GM12878 (cell line): Measurements from ENCODE around the gene LDHAL6B. TPM values are rescaled to one million over a fixed set of nuclear protein-coding genes. Genes with fewer than 3 reads are reported as not detected.

Experiments used
- ASH2L ChIP-seq: fragments of 300-600, 200-600 bp; sonication (generic); IDR thresholded peaks from 2 replicates; pipeline ENCODE4 v1.6.1; 2017; ENCODE audit warnings: low read depth, mild to moderate bottlenecking, borderline replicate concordance
- ATF2 ChIP-seq: IDR thresholded peaks from 2 replicates; pipeline ENCODE4 v1.6.1; 2012; ENCODE audit warnings: low read length, inconsistent platforms
- CHD2 ChIP-seq: IDR thresholded peaks from 2 replicates; pipeline ENCODE4 v1.6.1; 2011; ENCODE audit warnings: low read depth, low read length, improper control_type of control experiment, borderline replicate concordance
- CHD4 ChIP-seq: fragments of 200-600 bp; sonication (generic); IDR thresholded peaks from 2 replicates; pipeline ENCODE4 v1.6.1; 2016; ENCODE audit warnings: mild to moderate bottlenecking
- EP300 ChIP-seq, 2 experiments: fragments of 150-350 bp in 1 of 2; IDR thresholded peaks; 2 replicates each; pipeline ENCODE4 v1.6.1; 2011 to 2012; ENCODE audit warnings: low read depth in 2 of 2, low read length in 2 of 2, borderline replicate concordance in 1 of 2, improper control_type of control experiment in 1 of 2, inconsistent platforms in 1 of 2; ENCODE audit not compliant: control insufficient read depth in 1 of 2
- HDAC6 ChIP-seq: fragments of 200-600 bp; sonication (generic); IDR thresholded peaks from one replicate; pipeline ENCODE4 v1.8.0; 2017; ENCODE audit warnings: antibody characterized with exemption; ENCODE audit not compliant: unreplicated experiment
- IRF3 ChIP-seq: fragments of 450-650 bp; IDR thresholded peaks from 2 replicates; pipeline ENCODE4 v1.6.1; 2014; ENCODE audit warnings: mild to moderate bottlenecking
- IRF4 ChIP-seq: IDR thresholded peaks from 2 replicates; pipeline ENCODE4 v1.6.1; 2011; ENCODE audit warnings: low read depth, low read length
- MEF2A ChIP-seq: IDR thresholded peaks from 2 replicates; pipeline ENCODE4 v1.6.1; 2011; ENCODE audit warnings: low read depth, mild to moderate bottlenecking, low read length, moderate library complexity; ENCODE audit not compliant: insufficient read depth
- MTA2 ChIP-seq: fragments of 450-650 bp; IDR thresholded peaks from 2 replicates; pipeline ENCODE4 v1.6.1; 2016; ENCODE audit warnings: low read depth, mild to moderate bottlenecking, moderate library complexity
- NFXL1 ChIP-seq: fragments of 450-650 bp; IDR thresholded peaks from 2 replicates; pipeline ENCODE4 v1.6.1; 2017; ENCODE audit warnings: antibody characterized with exemption, mild to moderate bottlenecking, borderline replicate concordance
- TCF7 ChIP-seq: IDR thresholded peaks from 2 replicates; pipeline ENCODE4 v1.6.1; 2014; ENCODE audit warnings: antibody characterized with exemption, borderline replicate concordance
- ZNF384 ChIP-seq: IDR thresholded peaks from 2 replicates; pipeline ENCODE4 v1.6.1; 2012; ENCODE audit warnings: low read depth, mild to moderate bottlenecking, low read length, improper control_type of control experiment, borderline replicate concordance
- polyA plus RNA-seq, 11 experiments: library from polyadenylated mRNA; depleted of rRNA in 4 of 11; unstranded in 6 of 11; stranded (reverse) in 5 of 11; fragments of >200 nt; fragmentation: Nextera tagmentation in 4 of 11; fragmentation: Illumina TruSeq in 1 of 11; extraction: Ambion mirVana in 4 of 11; extraction: Trizol in 1 of 11; gene quantifications; 1 replicate in 1 of 11; 2 replicates in 10 of 11; pipeline versions ENCODE4 v1.2.1 to v1.2.3, GENCODE V29; 2011 to 2016; ENCODE audit warnings: inconsistent platforms in 2 of 11, missing spikeins in 2 of 11, low read depth in 1 of 11
- total RNA-seq, 4 experiments: library from RNA; depleted of rRNA in 3 of 4; stranded (reverse); fragments of >200 nt in 3 of 4; fragmentation: Illumina TruSeq in 1 of 4; extraction: Trizol in 1 of 4; gene quantifications; 2 replicates each; pipeline versions ENCODE4 v1.2.1 to v1.2.3, GENCODE V29; 2013 to 2021
- TF ChIP-seq, protein P1 (sequence below): IDR thresholded peaks from 2 replicates; pipeline ENCODE4 v1.6.1; 2012; ENCODE audit warnings: improper control_type of control experiment, low read depth, low read length; ENCODE audit not compliant: insufficient replicate concordance
- TF ChIP-seq, protein P2 (sequence below): fragments of 450-650 bp; formaldehyde crosslinking; IDR thresholded peaks from 2 replicates; pipeline ENCODE4 v1.5.0; 2022; ENCODE audit warnings: mild to moderate bottlenecking, missing genetic modification characterization
- TF ChIP-seq, protein P3 (sequence below): fragments of 450-650 bp; IDR thresholded peaks from 2 replicates; pipeline ENCODE4 v1.6.1; 2017; ENCODE audit warnings: borderline replicate concordance

Gene LDHAL6B
- total and polyA plus RNA-seq, 10 of the 15 experiments (the other 5 are each of a cell fraction or from before 2014, with no cell fraction given) = 0.33 to 0.66 TPM; not detected in 8

DNA sequence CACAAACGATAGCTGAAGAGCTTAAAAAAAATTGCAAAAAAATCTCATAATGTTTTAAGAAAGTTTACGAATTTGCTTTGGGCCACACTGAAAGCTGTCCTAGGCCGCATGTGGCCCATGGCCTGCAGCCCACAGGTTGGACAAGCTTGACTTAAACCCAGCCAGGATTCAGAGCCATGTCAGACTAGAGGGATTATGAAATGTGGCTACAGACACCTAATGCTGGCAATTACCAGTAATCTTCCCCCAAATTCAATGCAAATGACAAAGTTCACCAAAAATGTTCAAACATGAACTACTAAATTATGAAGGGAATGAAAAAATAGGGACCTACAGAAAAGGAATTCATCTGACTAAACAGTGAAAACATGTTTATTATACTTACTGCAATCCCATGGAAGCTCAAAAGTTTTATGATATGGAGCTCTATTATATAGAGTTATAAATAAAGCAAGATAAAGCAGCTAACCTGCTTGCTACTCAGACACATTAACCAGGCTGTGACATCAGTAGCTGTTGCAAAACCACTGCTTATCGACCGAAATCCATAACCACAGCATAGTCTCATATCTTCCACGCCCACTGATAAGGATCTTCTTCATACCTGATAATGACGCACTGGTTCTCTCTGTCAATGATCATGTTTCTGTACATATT is 49.2 kb downstream of the LDHAL6B start (continued):
- TF ChIP-seq, protein P1, sequence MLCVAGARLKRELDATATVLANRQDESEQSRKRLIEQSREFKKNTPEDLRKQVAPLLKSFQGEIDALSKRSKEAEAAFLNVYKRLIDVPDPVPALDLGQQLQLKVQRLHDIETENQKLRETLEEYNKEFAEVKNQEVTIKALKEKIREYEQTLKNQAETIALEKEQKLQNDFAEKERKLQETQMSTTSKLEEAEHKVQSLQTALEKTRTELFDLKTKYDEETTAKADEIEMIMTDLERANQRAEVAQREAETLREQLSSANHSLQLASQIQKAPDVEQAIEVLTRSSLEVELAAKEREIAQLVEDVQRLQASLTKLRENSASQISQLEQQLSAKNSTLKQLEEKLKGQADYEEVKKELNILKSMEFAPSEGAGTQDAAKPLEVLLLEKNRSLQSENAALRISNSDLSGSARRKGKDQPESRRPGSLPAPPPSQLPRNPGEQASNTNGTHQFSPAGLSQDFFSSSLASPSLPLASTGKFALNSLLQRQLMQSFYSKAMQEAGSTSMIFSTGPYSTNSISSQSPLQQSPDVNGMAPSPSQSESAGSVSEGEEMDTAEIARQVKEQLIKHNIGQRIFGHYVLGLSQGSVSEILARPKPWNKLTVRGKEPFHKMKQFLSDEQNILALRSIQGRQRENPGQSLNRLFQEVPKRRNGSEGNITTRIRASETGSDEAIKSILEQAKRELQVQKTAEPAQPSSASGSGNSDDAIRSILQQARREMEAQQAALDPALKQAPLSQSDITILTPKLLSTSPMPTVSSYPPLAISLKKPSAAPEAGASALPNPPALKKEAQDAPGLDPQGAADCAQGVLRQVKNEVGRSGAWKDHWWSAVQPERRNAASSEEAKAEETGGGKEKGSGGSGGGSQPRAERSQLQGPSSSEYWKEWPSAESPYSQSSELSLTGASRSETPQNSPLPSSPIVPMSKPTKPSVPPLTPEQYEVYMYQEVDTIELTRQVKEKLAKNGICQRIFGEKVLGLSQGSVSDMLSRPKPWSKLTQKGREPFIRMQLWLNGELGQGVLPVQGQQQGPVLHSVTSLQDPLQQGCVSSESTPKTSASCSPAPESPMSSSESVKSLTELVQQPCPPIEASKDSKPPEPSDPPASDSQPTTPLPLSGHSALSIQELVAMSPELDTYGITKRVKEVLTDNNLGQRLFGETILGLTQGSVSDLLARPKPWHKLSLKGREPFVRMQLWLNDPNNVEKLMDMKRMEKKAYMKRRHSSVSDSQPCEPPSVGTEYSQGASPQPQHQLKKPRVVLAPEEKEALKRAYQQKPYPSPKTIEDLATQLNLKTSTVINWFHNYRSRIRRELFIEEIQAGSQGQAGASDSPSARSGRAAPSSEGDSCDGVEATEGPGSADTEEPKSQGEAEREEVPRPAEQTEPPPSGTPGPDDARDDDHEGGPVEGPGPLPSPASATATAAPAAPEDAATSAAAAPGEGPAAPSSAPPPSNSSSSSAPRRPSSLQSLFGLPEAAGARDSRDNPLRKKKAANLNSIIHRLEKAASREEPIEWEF = peak; percentile 66
- TF ChIP-seq, protein P2, sequence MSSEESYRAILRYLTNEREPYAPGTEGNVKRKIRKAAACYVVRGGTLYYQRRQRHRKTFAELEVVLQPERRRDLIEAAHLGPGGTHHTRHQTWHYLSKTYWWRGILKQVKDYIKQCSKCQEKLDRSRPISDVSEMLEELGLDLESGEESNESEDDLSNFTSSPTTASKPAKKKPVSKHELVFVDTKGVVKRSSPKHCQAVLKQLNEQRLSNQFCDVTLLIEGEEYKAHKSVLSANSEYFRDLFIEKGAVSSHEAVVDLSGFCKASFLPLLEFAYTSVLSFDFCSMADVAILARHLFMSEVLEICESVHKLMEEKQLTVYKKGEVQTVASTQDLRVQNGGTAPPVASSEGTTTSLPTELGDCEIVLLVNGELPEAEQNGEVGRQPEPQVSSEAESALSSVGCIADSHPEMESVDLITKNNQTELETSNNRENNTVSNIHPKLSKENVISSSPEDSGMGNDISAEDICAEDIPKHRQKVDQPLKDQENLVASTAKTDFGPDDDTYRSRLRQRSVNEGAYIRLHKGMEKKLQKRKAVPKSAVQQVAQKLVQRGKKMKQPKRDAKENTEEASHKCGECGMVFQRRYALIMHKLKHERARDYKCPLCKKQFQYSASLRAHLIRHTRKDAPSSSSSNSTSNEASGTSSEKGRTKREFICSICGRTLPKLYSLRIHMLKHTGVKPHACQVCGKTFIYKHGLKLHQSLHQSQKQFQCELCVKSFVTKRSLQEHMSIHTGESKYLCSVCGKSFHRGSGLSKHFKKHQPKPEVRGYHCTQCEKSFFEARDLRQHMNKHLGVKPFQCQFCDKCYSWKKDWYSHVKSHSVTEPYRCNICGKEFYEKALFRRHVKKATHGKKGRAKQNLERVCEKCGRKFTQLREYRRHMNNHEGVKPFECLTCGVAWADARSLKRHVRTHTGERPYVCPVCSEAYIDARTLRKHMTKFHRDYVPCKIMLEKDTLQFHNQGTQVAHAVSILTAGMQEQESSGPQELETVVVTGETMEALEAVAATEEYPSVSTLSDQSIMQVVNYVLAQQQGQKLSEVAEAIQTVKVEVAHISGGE (CRISPR knock-in tag) = no peak
- TF ChIP-seq ATF2 (no peak), IRF4 (no peak), EP300 (IDR thresholded peaks at IDR 0.05; ENCODE audit: borderline replicate concordance in 1 of 2, control insufficient read depth in 1 of 2, low read depth in 2 of 2, low read length in 2 of 2) (peak; percentile 77 to 79; a peak in 2 of 4 replicates), CHD2 (peak; percentile 49; the same call in 1 of the 2 replicates), CHD4 (no peak), IRF3 (no peak), NFXL1 (no peak), HDAC6 (no peak), ASH2L (no peak), MEF2A (no peak), MTA2 (peak; percentile 75), TCF7 (no peak), ZNF384 (no peak)
- TF ChIP-seq, protein P3, sequence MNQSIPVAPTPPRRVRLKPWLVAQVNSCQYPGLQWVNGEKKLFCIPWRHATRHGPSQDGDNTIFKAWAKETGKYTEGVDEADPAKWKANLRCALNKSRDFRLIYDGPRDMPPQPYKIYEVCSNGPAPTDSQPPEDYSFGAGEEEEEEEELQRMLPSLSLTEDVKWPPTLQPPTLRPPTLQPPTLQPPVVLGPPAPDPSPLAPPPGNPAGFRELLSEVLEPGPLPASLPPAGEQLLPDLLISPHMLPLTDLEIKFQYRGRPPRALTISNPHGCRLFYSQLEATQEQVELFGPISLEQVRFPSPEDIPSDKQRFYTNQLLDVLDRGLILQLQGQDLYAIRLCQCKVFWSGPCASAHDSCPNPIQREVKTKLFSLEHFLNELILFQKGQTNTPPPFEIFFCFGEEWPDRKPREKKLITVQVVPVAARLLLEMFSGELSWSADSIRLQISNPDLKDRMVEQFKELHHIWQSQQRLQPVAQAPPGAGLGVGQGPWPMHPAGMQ = no peak
